Lower leg skin (tissue), 4 donors: ENCODE results near the gene TSR2. TPM values are rescaled to one million over a fixed set of nuclear protein-coding genes. Genes with fewer than 3 reads are reported as not detected.
A peak's percentile ranks its signal among the peaks of the same experiment; 100 is the strongest.

ENCODE experiments used
- DNase-seq, 2 donors: peaks; one replicate each; pipeline ENCODE4 v3.0.0-alpha.2; 2019; ENCODE audit warnings: low spot score in 2 of 2
- H3K4me3 ChIP-seq: fragments of 200-600 bp; sonication (generic); 2 replicates; pipeline ENCODE4 v1.5.1; 2017; ENCODE audit warnings: mild to moderate bottlenecking, low read depth; ENCODE audit not compliant: poor library complexity, severe bottlenecking
- CTCF ChIP-seq, 3 donors: fragments of 450-650 bp; IDR thresholded peaks; one replicate each; pipeline ENCODE4 v1.5.1; 2016; ENCODE audit warnings: antibody characterized with exemption in 3 of 3, mild to moderate bottlenecking in 3 of 3, moderate library complexity in 2 of 3
- POLR2A ChIP-seq, 2 donors: fragments of 450-650 bp; IDR thresholded peaks; one replicate each; pipeline ENCODE4 v1.6.1; 2016 to 2017; ENCODE audit warnings: antibody characterized with exemption in 2 of 2, mild to moderate bottlenecking in 1 of 2, moderate library complexity in 1 of 2
- WGBS, 2 donors: methylation state at CpG; one replicate each; pipeline ENCODE4 v1.1.5; 2018; 5-methylcytosine and 5-hydroxymethylcytosine counted together
- intact Hi-C: fragments of 100-400 bp; cut with DNase I; formaldehyde crosslinking; loops from one replicate; pipeline ENCODE4 v1.15.0; 2023; ENCODE audit warnings: low total_unique reads
- total RNA-seq, 4 donors: library from RNA; depleted of rRNA; stranded (reverse); fragments of >200 nt; gene quantifications; one replicate each; pipeline ENCODE4 v1.1.0, GENCODE V29; 2016

The TSR2 gene
- total RNA-seq, 4 donors from 2014 or later, result 20.2 to 26.8 (median 23.0) TPM

GRCh38 chrX:54494166-54494988 is 54.2 kb downstream of the TSR2 start:
- H3K4me3 ChIP-seq, result peak overlapping the region; percentile 47
- no peak for TF ChIP-seq CTCF (IDR thresholded peaks at IDR 0.05)
- TF ChIP-seq POLR2A (IDR thresholded peaks at IDR 0.05), result no peak
- 22 to 39% methylated on average over 10 of the region's 10 CpGs for WGBS, 2 donors
- DNase-seq, result no peak
- intact Hi-C loops, result no loop called here

Other genes starting within 250 kb of the TSR2 start
- 1 to 10 TPM in 1 of 4 donors, under 1 TPM in 3; 0.25 to 1.2 (median 0.68) TPM for gene WNK3, start 82.4 kb upstream of the TSR2 start, total RNA-seq
- 1 to 10 TPM; 5.3 to 7.1 (median 6.7) TPM for gene FGD1, start 55.8 kb downstream of the TSR2 start, total RNA-seq
- 10 to 100 TPM; 22.6 to 32.1 (median 28.0) TPM for gene GNL3L, start 89.8 kb downstream of the TSR2 start, total RNA-seq